Measurements from ENCODE around the gene ZNF547.
"Not testable (repeated sequence)": the region's sequence is repeated elsewhere in the genome, so short reads cannot be mapped to it uniquely, and the experiment has no call there.

Gene ZNF547

GRCh38 chr19:57374647-57375046 lies 11.3 kb downstream of the ZNF547 start:
- DNase-seq (ENCODE audit: low read depth): not testable (repeated sequence)

GRCh38 chr19:57376151-57376550 lies 12.8 kb downstream of the ZNF547 start:
- no peak for DNase-seq (ENCODE audit: low read depth)

GRCh38 chr19:57377498-57378146 lies 14.3 kb downstream of the ZNF547 start:
- no peak for DNase-seq (ENCODE audit: low read depth)

DNA sequence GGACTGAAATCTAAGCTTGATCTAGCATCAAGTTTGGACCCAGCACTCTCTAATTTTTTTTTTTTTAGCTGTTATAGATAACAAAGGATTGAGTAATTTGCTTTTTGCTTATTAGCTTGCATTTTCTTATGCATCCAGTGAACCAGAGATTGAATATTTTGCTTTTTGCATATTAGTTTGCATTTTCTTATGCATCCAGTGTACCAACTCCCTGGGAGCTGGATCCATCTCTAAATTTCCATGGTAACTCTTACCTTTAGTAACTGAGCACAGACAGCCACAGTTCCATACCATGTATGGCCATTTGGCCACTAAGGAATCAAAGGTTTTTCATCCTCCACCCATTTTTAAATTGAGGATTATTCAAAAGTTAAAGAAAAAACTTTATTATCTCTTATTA lies 17.6 kb downstream of the ZNF547 start:
- no peak for DNase-seq (ENCODE audit: low read depth)

DNA sequence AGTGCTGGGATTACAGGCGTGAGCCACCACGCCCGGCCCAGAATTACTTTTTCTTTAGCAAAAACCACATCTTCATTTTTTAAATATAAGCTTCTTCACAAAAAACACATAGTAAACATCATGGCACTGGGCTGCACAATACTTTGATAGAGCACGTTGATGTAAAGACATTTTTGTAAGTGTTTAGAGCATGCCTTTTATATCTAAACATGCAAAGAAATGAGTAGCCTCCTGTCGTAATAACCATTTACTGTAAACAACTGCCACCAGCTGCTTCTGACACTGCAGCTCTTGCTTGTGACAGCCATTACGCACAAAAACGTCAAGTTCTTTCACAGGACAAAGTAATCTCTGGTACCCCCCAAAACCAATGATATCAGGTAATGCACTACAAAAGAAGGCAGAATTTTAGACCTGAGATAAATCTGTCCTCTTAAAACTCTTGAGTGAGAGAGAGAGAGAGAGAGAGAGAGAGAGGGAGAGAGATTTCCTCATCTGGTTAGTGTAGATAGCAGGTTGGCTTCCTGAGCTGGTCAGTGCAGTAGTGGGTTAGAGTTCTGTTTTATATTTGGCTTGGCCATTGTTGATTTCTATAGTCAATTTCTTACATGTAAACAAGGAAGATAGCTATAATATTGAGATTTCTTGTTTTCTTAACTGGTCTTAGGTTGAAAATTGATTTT lies 19.6 kb downstream of the ZNF547 start:
- DNase-seq (ENCODE audit: low read depth): no peak

- DNase-seq (ENCODE audit: low read depth): no peak
Measured at GRCh38 chr19:57389194-57389729, 25.9 kb downstream of the ZNF547 start.

GRCh38 chr19:57389730-57390598 lies 26.6 kb downstream of the ZNF547 start, which contains the start of gene ZNF548:
Gene ZNF548 (plus strand): TSS chr19:57389854. CDS start chr19:57390100, 246 bp downstream.
- DNase-seq (ENCODE audit: low read depth): peak; percentile 97

DNA sequence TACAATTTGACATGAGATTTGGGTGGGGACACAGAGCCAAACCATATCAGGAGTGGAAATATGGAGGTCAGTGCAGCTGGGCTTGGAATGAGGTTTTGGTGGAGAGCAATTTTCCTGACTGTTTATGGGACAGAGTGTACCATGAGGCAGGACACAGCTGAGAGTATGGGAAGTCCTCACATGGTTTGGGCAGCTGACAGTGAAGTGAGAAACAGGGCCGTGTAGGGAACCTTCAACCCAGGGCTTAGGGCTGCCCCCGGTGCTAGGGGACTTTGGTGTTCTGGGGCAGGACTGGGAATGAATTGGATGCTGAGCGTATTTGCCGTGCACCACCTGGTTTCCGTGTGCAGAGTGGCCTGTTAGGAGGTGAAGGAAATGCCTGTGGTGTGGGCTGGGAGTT lies 32.4 kb downstream of the ZNF547 start:
- DNase-seq (ENCODE audit: low read depth): no peak

DNA sequence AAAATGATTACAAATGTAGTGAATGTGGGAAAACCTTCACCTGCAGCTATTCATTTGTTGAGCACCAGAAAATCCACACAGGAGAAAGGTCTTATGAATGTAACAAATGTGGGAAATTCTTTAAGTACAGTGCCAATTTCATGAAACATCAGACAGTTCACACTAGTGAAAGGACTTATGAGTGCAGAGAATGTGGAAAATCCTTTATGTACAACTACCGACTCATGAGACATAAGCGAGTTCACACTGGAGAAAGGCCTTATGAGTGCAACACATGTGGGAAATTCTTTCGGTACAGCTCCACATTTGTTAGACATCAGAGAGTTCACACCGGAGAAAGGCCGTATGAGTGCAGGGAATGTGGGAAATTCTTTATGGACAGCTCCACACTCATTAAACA lies 35.5 kb downstream of the ZNF547 start:
- no peak for DNase-seq (ENCODE audit: low read depth)

DNA sequence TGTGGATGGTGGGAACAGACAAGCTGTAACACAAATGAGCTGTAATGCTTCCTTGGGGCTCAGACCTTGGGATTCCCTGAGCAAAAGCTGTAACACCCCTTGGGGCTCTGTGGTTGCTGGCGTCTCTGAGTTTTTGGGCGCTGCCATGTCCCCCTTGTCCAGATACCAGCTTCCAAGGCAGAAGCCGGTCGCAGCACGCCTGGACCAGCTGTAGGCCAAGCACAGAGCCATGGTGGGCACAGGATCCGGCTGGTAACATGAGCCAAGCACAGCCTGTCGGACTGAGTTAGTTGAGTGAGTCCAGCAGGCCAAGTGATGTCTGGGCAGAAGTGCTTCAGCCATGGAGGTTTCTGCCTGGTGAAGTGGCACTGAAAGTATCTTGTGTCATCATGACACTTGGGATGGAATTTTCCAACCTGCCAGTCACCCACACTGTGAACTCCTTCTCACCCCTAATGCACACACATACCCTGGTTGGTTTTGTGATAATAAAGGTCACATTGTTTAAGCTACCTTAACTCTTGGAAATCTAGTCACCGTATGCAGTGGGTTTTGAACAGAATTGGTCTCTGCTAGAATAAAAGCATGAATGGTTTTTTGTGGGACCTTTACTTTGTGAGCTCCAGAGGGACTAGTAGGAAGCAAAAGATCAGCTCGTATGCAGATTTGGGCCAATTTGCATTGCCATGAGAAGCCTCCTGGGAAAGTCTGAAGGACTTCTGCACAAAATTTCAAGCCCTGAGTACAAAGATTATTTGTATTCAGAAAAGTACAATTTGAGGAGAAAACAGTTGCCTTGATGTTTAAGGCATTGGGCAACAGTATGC lies 40.6 kb downstream of the ZNF547 start:
- no peak for DNase-seq (ENCODE audit: low read depth)

GRCh38 chr19:57406516-57407123 lies 43.3 kb downstream of the ZNF547 start:
- peak; percentile 63 for DNase-seq (ENCODE audit: low read depth)

GRCh38 chr19:57410877-57411671 lies 47.7 kb downstream of the ZNF547 start, which contains the start of gene ZNF17:
Gene ZNF17 (plus strand): TSS chr19:57411161. CDS start chr19:57413616, 2,455 bp downstream.
- DNase-seq (ENCODE audit: low read depth): peak; percentile 91

- no peak for DNase-seq (ENCODE audit: low read depth)
Measured at GRCh38 chr19:57419439-57419838, 56.1 kb downstream of the ZNF547 start.

- no peak for DNase-seq (ENCODE audit: low read depth)
Measured at GRCh38 chr19:57421037-57421436, 57.7 kb downstream of the ZNF547 start.

All from activated T-cell treated with anti-CD3 and anti-CD28 coated beads for 24 hours (primary cell).